GM12873 (cell line): ENCODE data around the gene AP3B1.

Experiments
- CTCF ChIP-seq: IDR thresholded peaks from 2 replicates; pipeline ENCODE4 v1.5.1; 2012; ENCODE audit warnings: low read depth, mild to moderate bottlenecking, moderate library complexity, low read length, control low read depth; ENCODE audit not compliant: insufficient read depth; ENCODE audit errors: missing control alignments

The AP3B1 gene

GRCh38 chr5:78213799-78214198 lies 80.7 kb downstream of the AP3B1 start:
- no peak for TF ChIP-seq CTCF

- TF ChIP-seq CTCF, result no peak
These were observed 83.4 kb downstream of the AP3B1 start for GRCh38 chr5:78211052-78211451.

GRCh38 chr5:78204241-78204640 lies 90.3 kb downstream of the AP3B1 start:
- TF ChIP-seq CTCF, result no peak

GRCh38 chr5:78203815-78204214 lies 90.7 kb downstream of the AP3B1 start:
- TF ChIP-seq CTCF, result no peak

- TF ChIP-seq CTCF, result no peak
These were observed 104.1 kb downstream of the AP3B1 start for GRCh38 chr5:78190402-78190801.

- no peak for TF ChIP-seq CTCF
These were observed 107.3 kb downstream of the AP3B1 start for GRCh38 chr5:78187172-78187571.

- no peak for TF ChIP-seq CTCF
These were observed 111.7 kb downstream of the AP3B1 start for GRCh38 chr5:78182838-78183237.
